ENCODE data around the gene RND2. TPM values are rescaled to one million over a fixed set of nuclear protein-coding genes. Genes with fewer than 3 reads are reported as not detected.

RND2 gene
- total and polyA plus RNA-seq, 9 of the 15 experiments (the other 6 are each of a cell fraction or from before 2014, with no cell fraction given) = 0.15 to 1.9 (median 0.98) TPM

DNA sequence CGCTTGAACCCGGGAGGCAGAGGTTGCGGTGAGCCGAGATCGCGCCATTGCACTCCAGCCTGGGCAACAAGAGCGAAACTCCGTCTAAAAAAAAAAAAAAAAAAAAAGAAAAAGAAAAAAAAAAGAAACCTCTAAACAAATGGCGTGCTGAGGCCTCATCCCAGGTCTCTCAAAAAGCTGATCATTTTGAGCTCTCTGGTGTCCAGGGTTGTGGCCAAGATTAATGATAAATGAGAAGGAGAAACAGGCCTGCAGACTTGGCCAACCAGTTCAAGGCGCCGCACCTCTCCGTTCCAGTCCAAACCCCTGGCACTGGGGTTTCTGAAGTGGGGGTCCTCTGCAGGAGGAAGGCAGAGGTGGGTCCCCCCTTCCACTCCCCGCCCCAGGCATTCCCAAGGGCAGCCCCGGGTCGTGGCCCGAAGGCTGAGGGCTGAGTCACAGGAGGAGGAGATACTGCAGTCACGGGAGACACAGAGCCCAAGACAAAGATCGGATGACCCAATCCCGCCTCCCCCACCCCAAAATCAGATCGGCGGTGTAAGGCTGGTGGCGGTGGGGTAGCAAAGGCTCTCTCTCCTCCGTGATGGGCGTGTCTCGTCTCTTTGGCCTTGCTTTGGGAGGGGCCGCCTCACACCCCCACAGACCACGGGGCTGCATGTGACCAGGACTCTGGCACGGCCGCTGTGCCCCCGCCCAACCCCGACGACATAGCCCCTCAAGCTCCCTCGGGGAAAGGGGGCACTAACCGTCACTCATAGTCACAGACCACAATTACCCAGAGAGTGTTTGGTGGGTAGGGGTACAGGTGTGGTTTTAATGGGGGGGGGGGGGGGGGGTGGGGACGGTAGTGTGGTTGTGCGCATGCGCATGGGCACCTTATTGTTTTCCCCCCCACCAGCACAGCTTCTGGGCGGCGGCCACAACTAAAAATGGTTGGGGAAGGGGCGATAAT is 4.0 kb upstream of the RND2 start:
- ATAC-seq (peak; percentile 69), FAIRE-seq (peak; percentile 86), DNase-seq (ENCODE audit: extremely low read depth in 1 of 4, low spot score in 3 of 4) (peak; percentile 83 to 94 (median 87))
- H3K9ac ChIP-seq (ENCODE audit: insufficient read depth in 1 of 2, low read depth in 2 of 2, low read length in 2 of 2) = peak overlapping the region; percentile 68 to 96
- H3K27me3 ChIP-seq (ENCODE audit: control insufficient read depth in 2 of 2, insufficient read depth in 2 of 2, low read length in 2 of 2) = no peaks in the 10 kb centered on the region
- H2AFZ ChIP-seq (ENCODE audit: low read depth, low read length) = peak overlapping the region; percentile 94
- H3K4me1 ChIP-seq (replicated peaks in 1 of 2; ENCODE audit: control insufficient read depth in 2 of 2, insufficient read depth in 2 of 2, low read length in 2 of 2) = peaks cover 27 to 64% of the 10 kb centered on the region in 2 experiments
- CTCF ChIA-PET (ENCODE audit: low intra/inter-chr PET ratio) = no interaction called here
- in situ Hi-C loops (cut with MboI) = no loop called here
- intact Hi-C loops (cut with micrococcal nuclease) = no loop called here
- H3K4me2 ChIP-seq (ENCODE audit: insufficient read depth, low read length) = peak overlapping the region; percentile 99
- no TSS peak for BruUV-seq (replicated peaks)
- WGBS (ENCODE audit: insufficient coverage, low coverage, missing lambda C conversion rate) = 2% methylated on average over 23 of the region's 40 CpGs
- peaks cover 40% of the 10 kb centered on the region for H3K79me2 ChIP-seq (ENCODE audit: control insufficient read depth, insufficient read depth, low read length)
- H3K9me1 ChIP-seq (ENCODE audit: control insufficient read depth, insufficient read depth, low read length) = peaks cover 10% of the 10 kb centered on the region
- no peaks in the 10 kb centered on the region for H3K9me3 ChIP-seq (replicated peaks; ENCODE audit: control insufficient read depth, insufficient read depth, low read depth, low read length)
- H4K20me1 ChIP-seq (replicated peaks; ENCODE audit: control insufficient read depth, insufficient read depth, low read length) = peaks cover 10% of the 10 kb centered on the region; the same call in 1 of the 2 replicates
- H3K36me3 ChIP-seq (ENCODE audit: control insufficient read depth, insufficient read depth, low read length) = peaks cover 30% of the 10 kb centered on the region; the same call in 2 of the 3 replicates
- POLR2A ChIA-PET = interaction anchor here (0.7 to 6.7 kb wide), 8 partner anchors 9 to 347 kb away, joined by 3 to 79 read pairs (median 6); partner anchors contain the start of gene RPL27
- H3K27ac ChIP-seq (ENCODE audit: extremely low read depth, low read depth, low read length) = peak overlapping the region; percentile 83
- peak overlapping the region; percentile 87 for H3K4me3 ChIP-seq
- TF ChIP-seq FOXA3 (CRISPR knock-in tag; conservative IDR thresholded peaks at IDR 0.05 in 1 of 2, IDR thresholded peaks at IDR 0.05 in 1 of 2) (no peak), PREB (CRISPR knock-in tag; IDR thresholded peaks at IDR 0.05) (no peak), HDAC1 (IDR thresholded peaks at IDR 0.05) (peak in 1 of 2 experiments; percentile 93; a peak in 2 of 4 replicates), KLF16 (IDR thresholded peaks at IDR 0.05) (peak; percentile 54; the same call in 1 of the 2 replicates), PCBP1 (IDR thresholded peaks at IDR 0.05; ENCODE audit: low read depth, low read length, poor library complexity, severe bottlenecking) (no peak), HDAC2 (IDR thresholded peaks at IDR 0.05) (peak; percentile 92), HCFC1 (IDR thresholded peaks at IDR 0.05; ENCODE audit: low read depth, low read length) (no peak), CEBPB (tag; IDR thresholded peaks at IDR 0.05) (peak; percentile 84), TAF1 (IDR thresholded peaks at IDR 0.05; ENCODE audit: control insufficient read depth, extremely low read depth, insufficient read depth, low read length, severe bottlenecking) (no peak), ZNF780A (CRISPR knock-in tag; IDR thresholded peaks at IDR 0.05) (no peak), ZNF57 (CRISPR knock-in tag; IDR thresholded peaks at IDR 0.05) (no peak), SUPT5H (IDR thresholded peaks at IDR 0.05) (no peak), ETV1 (tag; conservative IDR thresholded peaks at IDR 0.05; ENCODE audit: low read depth) (0 out of 2 replicates have a peak, but pooled peaks have one; percentile 53), ZNF696 (CRISPR knock-in tag; conservative IDR thresholded peaks at IDR 0.05) (no peak)
- TF ChIP-seq, protein P1, sequence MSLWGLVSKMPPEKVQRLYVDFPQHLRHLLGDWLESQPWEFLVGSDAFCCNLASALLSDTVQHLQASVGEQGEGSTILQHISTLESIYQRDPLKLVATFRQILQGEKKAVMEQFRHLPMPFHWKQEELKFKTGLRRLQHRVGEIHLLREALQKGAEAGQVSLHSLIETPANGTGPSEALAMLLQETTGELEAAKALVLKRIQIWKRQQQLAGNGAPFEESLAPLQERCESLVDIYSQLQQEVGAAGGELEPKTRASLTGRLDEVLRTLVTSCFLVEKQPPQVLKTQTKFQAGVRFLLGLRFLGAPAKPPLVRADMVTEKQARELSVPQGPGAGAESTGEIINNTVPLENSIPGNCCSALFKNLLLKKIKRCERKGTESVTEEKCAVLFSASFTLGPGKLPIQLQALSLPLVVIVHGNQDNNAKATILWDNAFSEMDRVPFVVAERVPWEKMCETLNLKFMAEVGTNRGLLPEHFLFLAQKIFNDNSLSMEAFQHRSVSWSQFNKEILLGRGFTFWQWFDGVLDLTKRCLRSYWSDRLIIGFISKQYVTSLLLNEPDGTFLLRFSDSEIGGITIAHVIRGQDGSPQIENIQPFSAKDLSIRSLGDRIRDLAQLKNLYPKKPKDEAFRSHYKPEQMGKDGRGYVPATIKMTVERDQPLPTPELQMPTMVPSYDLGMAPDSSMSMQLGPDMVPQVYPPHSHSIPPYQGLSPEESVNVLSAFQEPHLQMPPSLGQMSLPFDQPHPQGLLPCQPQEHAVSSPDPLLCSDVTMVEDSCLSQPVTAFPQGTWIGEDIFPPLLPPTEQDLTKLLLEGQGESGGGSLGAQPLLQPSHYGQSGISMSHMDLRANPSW (CRISPR knock-in tag; IDR thresholded peaks at IDR 0.05) = no peak
- TF ChIP-seq, protein P2, sequence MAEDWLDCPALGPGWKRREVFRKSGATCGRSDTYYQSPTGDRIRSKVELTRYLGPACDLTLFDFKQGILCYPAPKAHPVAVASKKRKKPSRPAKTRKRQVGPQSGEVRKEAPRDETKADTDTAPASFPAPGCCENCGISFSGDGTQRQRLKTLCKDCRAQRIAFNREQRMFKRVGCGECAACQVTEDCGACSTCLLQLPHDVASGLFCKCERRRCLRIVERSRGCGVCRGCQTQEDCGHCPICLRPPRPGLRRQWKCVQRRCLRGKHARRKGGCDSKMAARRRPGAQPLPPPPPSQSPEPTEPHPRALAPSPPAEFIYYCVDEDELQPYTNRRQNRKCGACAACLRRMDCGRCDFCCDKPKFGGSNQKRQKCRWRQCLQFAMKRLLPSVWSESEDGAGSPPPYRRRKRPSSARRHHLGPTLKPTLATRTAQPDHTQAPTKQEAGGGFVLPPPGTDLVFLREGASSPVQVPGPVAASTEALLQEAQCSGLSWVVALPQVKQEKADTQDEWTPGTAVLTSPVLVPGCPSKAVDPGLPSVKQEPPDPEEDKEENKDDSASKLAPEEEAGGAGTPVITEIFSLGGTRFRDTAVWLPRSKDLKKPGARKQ (CRISPR knock-in tag; IDR thresholded peaks at IDR 0.05) = no peak

Measured in K562 (cell line).